Endothelial cell of umbilical vein (primary cell): ENCODE results near the gene ASXL1. TPM values are rescaled to one million over a fixed set of nuclear protein-coding genes. Genes with fewer than 3 reads are reported as not detected.

Experiments used
- BruUV-seq: library from RNA; stranded (reverse); fragments of 400-500 nt; replicated peaks from 2 replicates; lab custom pipeline; 2021; lab: Mats Ljungman, UMichigan
- CTCF ChIA-PET: fragments of 300-600, 350-600 bp; sonication (Branson Sonifier 250); formaldehyde crosslinking; loops from one replicate; lab custom pipeline; 2021; ENCODE audit warnings: antibody characterized with exemption, inconsistent platforms; lab: Charles Lee
- POLR2A ChIA-PET: fragments of 300-600, 350-600 bp; sonication (Branson Sonifier 250); formaldehyde crosslinking; loops from one replicate; lab custom pipeline; 2021; ENCODE audit warnings: antibody characterized with exemption, inconsistent platforms; lab: Charles Lee
- DNase-seq: peaks from one replicate; pipeline ENCODE4 v3.0.0-alpha.2; 2011; ENCODE audit warnings: low read depth, low spot score
- FAIRE-seq: peaks from 2 replicates; lab custom pipeline; 2011; peaks lifted over from hg19 to GRCh38; lab: Jason Lieb, UNC
- H2AFZ ChIP-seq: 2 replicates; pipeline ENCODE4 v1.6.0; 2012; ENCODE audit warnings: low read depth, low read length, control low read depth, inconsistent platforms
- H3K27ac ChIP-seq: 2 replicates; pipeline ENCODE4 v1.5.1; 2011; ENCODE audit warnings: low read depth, mild to moderate bottlenecking, control low read depth, low read length, moderate library complexity; ENCODE audit not compliant: insufficient read depth
- H3K27me3 ChIP-seq, 2 experiments: 2 replicates each; pipeline versions ENCODE4 v1.6.0 to v1.6.1; 2011; ENCODE audit warnings: low read length in 2 of 2, mixed read lengths in 1 of 2; ENCODE audit not compliant: control insufficient read depth in 2 of 2, insufficient read depth in 2 of 2
- H3K36me3 ChIP-seq, 2 experiments: 2 replicates in 1 of 2; 3 replicates in 1 of 2; pipeline ENCODE4 v1.5.1; 2011; ENCODE audit warnings: low read length in 2 of 2, mild to moderate bottlenecking in 1 of 2, moderate library complexity in 1 of 2; ENCODE audit not compliant: control insufficient read depth in 2 of 2, insufficient read depth in 2 of 2; ENCODE audit errors: extremely low read depth in 1 of 2
- H3K4me1 ChIP-seq: 3 replicates; pipeline ENCODE4 v1.5.1; 2011; ENCODE audit warnings: mild to moderate bottlenecking, low read length; ENCODE audit not compliant: control insufficient read depth, insufficient read depth; ENCODE audit errors: extremely low read depth
- H3K4me2 ChIP-seq: 2 replicates; pipeline ENCODE4 v1.6.1; 2011; ENCODE audit warnings: low read length, control low read depth, mixed read lengths; ENCODE audit not compliant: insufficient read depth
- H3K4me3 ChIP-seq, 3 experiments: fragments of 200-600 bp in 1 of 3; sonication (generic), shearing (Covaris generic) in 1 of 3; replicated peaks in 1 of 3; 2 replicates each; pipeline ENCODE4 v1.5.1; 2011 to 2016; ENCODE audit warnings: control low read depth in 3 of 3, low read length in 3 of 3, mild to moderate bottlenecking in 2 of 3, inconsistent platforms in 1 of 3, low read depth in 1 of 3, moderate library complexity in 1 of 3; ENCODE audit not compliant: insufficient read depth in 1 of 3
- H3K79me2 ChIP-seq: 2 replicates; pipeline ENCODE4 v1.6.0; 2012; ENCODE audit warnings: low read length, inconsistent platforms; ENCODE audit not compliant: control insufficient read depth, insufficient read depth
- H3K9ac ChIP-seq: replicated peaks from 2 replicates; pipeline ENCODE3; 2011; ENCODE audit warnings: low read length, control low read depth; ENCODE audit not compliant: insufficient read depth; ENCODE audit errors: extremely low read depth
- H3K9me1 ChIP-seq: replicated peaks from 3 replicates; pipeline ENCODE4 v1.6.0; 2011; ENCODE audit warnings: mild to moderate bottlenecking, low read length; ENCODE audit not compliant: control insufficient read depth, insufficient read depth; ENCODE audit errors: extremely low read depth
- H3K9me3 ChIP-seq: replicated peaks from 2 replicates; pipeline ENCODE4 v1.5.1; 2012; ENCODE audit warnings: low read length, inconsistent platforms; ENCODE audit not compliant: control insufficient read depth, insufficient read depth
- H4K20me1 ChIP-seq: replicated peaks from 2 replicates; pipeline ENCODE3; 2011; ENCODE audit warnings: mild to moderate bottlenecking, low read length; ENCODE audit not compliant: control insufficient read depth, insufficient read depth; ENCODE audit errors: extremely low read depth
- CTCF ChIP-seq, 2 donors: IDR thresholded peaks; 1 replicate in 1 of 2; 2 replicates in 1 of 2; pipeline ENCODE4 v1.5.1; 2011; ENCODE audit warnings: low read length in 2 of 2, mild to moderate bottlenecking in 2 of 2, moderate library complexity in 2 of 2, control low read depth in 1 of 2, inconsistent platforms in 1 of 2, low read depth in 1 of 2; ENCODE audit not compliant: insufficient read depth in 1 of 2; ENCODE audit errors: extremely low read depth in 1 of 2
- EZH2 ChIP-seq: IDR thresholded peaks from 2 replicates; pipeline ENCODE4 v1.6.1; 2012; ENCODE audit warnings: borderline replicate concordance, low read depth, mild to moderate bottlenecking, moderate library complexity, low read length, inconsistent platforms; ENCODE audit not compliant: severe bottlenecking
- FOS ChIP-seq: IDR thresholded peaks from 2 replicates; pipeline ENCODE4 v1.6.1; 2011; ENCODE audit warnings: mild to moderate bottlenecking, low read length, moderate library complexity, borderline replicate concordance; ENCODE audit not compliant: insufficient read depth
- GATA2 ChIP-seq: IDR thresholded peaks from 2 replicates; pipeline ENCODE4 v1.7.0; 2011; ENCODE audit warnings: low read depth, mild to moderate bottlenecking, moderate library complexity, mixed read lengths, low read length; ENCODE audit not compliant: insufficient read length, insufficient read depth
- JUN ChIP-seq: IDR thresholded peaks from 2 replicates; pipeline ENCODE4 v1.6.1; 2011; ENCODE audit warnings: borderline replicate concordance, low read depth; ENCODE audit not compliant: insufficient read length, insufficient read depth
- MAX ChIP-seq: IDR thresholded peaks from 2 replicates; pipeline ENCODE4 v1.6.1; 2011; ENCODE audit not compliant: insufficient read depth, insufficient read length
- MYC ChIP-seq: IDR thresholded peaks from one replicate; pipeline ENCODE4 v1.6.1; 2011; ENCODE audit warnings: mild to moderate bottlenecking, low read depth, low read length
- POLR2A ChIP-seq: IDR thresholded peaks from 2 replicates; pipeline ENCODE4 v1.6.1; 2012; ENCODE audit warnings: low read depth, mild to moderate bottlenecking, control low read depth, low read length
- POLR2AphosphoS5 ChIP-seq: IDR thresholded peaks from 2 replicates; pipeline ENCODE4 v1.6.1; 2012; ENCODE audit warnings: low read depth, mild to moderate bottlenecking, control low read depth, low read length, moderate library complexity; ENCODE audit not compliant: insufficient read depth
- dilution Hi-C: fragments of 300-500 bp; cut with MboI; formaldehyde crosslinking; loops from one replicate; pipeline ENCODE4 v1.15.0; 2019; ENCODE audit warnings: low sequenced_read_pairs; ENCODE audit not compliant: extremely low pct_ligation_motif_present
- intact Hi-C: fragments of 100-400 bp; cut with micrococcal nuclease; formaldehyde crosslinking; loops from one replicate; pipeline ENCODE4 v1.10.0; 2022
- polyA plus RNA-seq, 4 experiments: library from polyadenylated mRNA; depleted of rRNA in 3 of 4; stranded (reverse) in 3 of 4; unstranded in 1 of 4; fragments of >200 nt; gene quantifications; 2 replicates each; pipeline versions ENCODE4 v1.2.1 to v1.2.3, GENCODE V29; 2011 to 2012; ENCODE audit warnings: missing spikeins in 1 of 4
- total RNA-seq: library from RNA; stranded (reverse); gene quantifications from 2 replicates; pipeline ENCODE4 v1.2.3, GENCODE V29; 2021

ASXL1 gene
- total and polyA plus RNA-seq, 2 donors (not counting 3 experiments of a cell fraction or from before 2014, with no cell fraction given) = 45.4 to 101 TPM

- Histone ChIP-seq H3K27me3 (no peaks in the 10 kb centered on the region), H3K9me1 (no peaks in the 10 kb centered on the region), H3K79me2 (peaks cover 57% of the 10 kb centered on the region), H3K4me1 (no peaks in the 10 kb centered on the region), H3K27ac (no peak overlapping the region), H4K20me1 (peaks cover 6% of the 10 kb centered on the region), H2AFZ (no peak overlapping the region), H3K9me3 (no peaks in the 10 kb centered on the region), H3K9ac (no peak overlapping the region), H3K4me2 (no peak overlapping the region), H3K4me3 (no peak overlapping the region), H3K36me3 (peaks cover 0 to 2% of the 10 kb centered on the region in 2 experiments)
- dilution Hi-C loops (no loop called here), intact Hi-C loops (no loop called here)
- BruUV-seq = no TSS peak
- DNase-seq (no peak), FAIRE-seq (no peak)
- POLR2A ChIA-PET = no interaction called here
- CTCF ChIA-PET = interaction anchor here (1.1 kb wide), 1 partner anchor 16 kb away, joined by 4 read pairs; no protein-coding TSS in a partner anchor
- TF ChIP-seq JUN = no peak
Observed at GRCh38 chr20:32415494-32415893, 57.4 kb downstream of the ASXL1 start.

- BruUV-seq = no TSS peak
- no peak overlapping the region for H3K4me2 ChIP-seq
- H3K9me3 ChIP-seq = no peaks in the 10 kb centered on the region
- no peaks in the 10 kb centered on the region for H3K9me1 ChIP-seq
- H4K20me1 ChIP-seq = peaks cover 6% of the 10 kb centered on the region
- FAIRE-seq (no peak), DNase-seq (no peak)
- dilution Hi-C loops = no loop called here
- H2AFZ ChIP-seq = no peak overlapping the region
- ChIA-PET POLR2A (no interaction called here), CTCF (interaction anchor here (1.1 kb wide), 2 partner anchors 16 to 25 kb away, joined by 3 to 4 read pairs; no protein-coding TSS in a partner anchor)
- H3K27me3 ChIP-seq = no peaks in the 10 kb centered on the region
- H3K4me1 ChIP-seq = no peaks in the 10 kb centered on the region
- no peak overlapping the region for H3K27ac ChIP-seq
- no peak overlapping the region for H3K9ac ChIP-seq
- no peak overlapping the region for H3K4me3 ChIP-seq
- intact Hi-C loops = no loop called here
- peaks cover 56% of the 10 kb centered on the region for H3K79me2 ChIP-seq
- TF ChIP-seq MAX (no peak), GATA2 (no peak), POLR2AphosphoS5 (no peak), FOS (no peak), POLR2A (no peak), MYC (no peak), EZH2 (no peak), CTCF (IDR thresholded peaks at IDR 0.05; ENCODE audit: extremely low read depth in 1 of 2, insufficient read depth in 1 of 2, low read depth in 1 of 2, low read length in 2 of 2) (no peak), JUN (no peak)
- H3K36me3 ChIP-seq = peaks cover 0 to 2% of the 10 kb centered on the region in 2 experiments
Observed at GRCh38 chr20:32416206-32416605, 58.1 kb downstream of the ASXL1 start.
